GM18868 (cell line): ENCODE data around the gene AGK.
"Not testable (repeated sequence)": the region's sequence is repeated elsewhere in the genome, so short reads cannot be mapped to it uniquely, and the experiment has no call there.

Experiments used
- ATAC-seq: cut with Tn5 transposase; IDR thresholded peaks from one replicate; pipeline ENCODE4 v1.9.1; 2021; ENCODE audit warnings: mild to moderate bottlenecking, moderate library complexity; ENCODE audit not compliant: unreplicated experiment

Gene AGK

GRCh38 chr7:141551782-141552181 is 572 bp downstream of the AGK start:
- peak; percentile 4 for ATAC-seq

DNA sequence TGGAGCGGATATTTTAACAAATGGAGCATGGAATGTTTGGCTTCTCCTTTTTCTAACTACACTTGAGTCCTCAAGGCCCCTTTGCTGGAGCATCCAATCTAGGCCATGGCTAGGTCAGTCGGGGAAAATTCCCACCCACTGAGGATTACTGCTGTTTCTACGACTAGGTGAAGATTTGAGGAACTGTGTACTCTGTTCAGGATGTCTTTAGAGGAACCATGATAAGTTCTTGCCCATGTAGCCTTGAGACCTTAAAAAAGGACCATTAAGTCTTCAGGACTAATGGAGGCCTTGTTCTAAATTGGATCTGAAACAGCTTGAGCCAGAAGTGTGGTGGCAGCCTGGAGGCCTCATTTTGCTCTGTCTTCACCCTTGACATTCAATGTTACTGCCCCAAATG is 6.2 kb downstream of the AGK start:
- no peak for ATAC-seq

DNA sequence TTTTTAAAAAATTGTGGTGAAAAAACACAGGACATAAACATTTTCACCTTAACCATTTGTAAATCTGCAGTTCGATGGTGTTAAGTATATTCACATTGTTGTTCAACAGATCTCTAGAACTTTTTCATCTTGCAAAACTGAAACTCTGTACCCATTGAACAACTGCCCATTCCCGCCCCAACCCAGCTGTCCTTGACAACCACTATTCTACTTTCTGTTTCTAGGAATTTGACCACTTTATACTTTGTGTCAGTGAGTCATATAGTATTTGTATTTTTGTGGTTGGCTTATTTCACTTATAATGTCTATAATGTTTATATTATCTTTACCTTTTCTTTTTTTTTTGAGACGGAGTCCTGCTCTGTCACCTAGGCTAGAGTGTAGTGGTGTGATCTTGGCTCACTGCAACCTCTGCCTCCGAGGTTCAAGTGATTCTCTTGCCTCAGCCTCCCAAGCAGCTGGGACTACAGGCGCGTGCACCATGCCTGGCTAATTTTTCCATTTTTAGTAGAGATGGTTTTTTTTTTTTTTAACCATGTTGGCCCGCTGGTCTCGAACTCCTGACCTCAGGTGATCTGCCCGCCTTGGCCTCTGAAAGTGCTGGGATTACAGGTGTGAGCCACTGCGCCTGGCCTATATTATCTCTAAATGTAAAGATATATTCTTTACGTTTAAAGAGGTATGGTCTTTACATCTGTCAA is 6.8 kb downstream of the AGK start:
- ATAC-seq, result not testable (repeated sequence)

DNA sequence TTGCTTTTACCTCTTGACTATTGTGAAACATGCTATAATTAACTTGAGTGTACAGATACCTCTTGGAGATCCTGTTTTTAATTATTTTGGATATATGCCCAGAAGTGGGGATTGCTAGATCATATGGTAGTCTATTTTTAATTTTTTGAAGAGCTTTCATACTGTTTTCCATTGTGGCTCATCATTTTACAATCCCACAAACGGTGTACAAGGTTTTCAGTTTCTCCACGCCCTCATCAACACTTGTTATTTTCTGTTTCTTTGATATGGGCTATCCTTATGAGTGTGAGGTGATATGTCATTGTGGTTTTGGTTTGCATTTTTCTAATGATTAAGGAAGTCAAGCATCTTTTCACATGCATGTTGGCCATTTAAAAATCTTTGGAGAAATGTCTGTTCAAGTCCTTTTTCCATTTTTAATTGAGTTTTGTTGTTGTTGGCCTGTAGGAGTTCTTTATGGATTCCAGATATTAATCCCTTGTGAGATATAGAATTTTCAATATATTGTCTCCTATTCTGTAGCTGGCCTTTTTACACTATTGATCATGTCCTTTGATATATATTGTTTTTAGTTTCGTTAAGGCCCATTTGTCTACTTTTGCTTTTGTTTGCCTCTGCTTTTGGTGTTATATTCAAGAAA is 7.5 kb downstream of the AGK start:
- peak; percentile 73 for ATAC-seq

DNA sequence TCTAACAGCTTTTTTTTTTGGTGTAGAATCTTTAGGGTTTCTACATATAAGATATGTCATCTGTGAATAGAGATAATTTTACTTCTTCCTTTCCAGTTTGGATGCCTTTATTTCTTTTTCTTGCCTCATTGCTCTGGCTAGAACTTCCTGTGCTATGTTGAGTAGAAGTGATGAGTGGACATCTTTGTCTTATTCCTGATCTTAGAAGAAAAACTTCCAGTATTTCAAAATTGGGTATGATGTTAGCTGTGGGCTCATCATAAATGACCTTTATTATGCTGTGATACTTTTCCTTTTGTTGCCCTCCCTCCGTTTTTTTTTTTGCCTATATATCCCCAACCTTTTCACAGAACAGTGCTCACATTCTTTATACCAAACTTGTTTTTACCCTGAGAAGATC is 8.8 kb downstream of the AGK start:
- ATAC-seq, result no peak

GRCh38 chr7:141562036-141562435 is 10.8 kb downstream of the AGK start:
- ATAC-seq, result no peak

- ATAC-seq, result no peak
Measured at GRCh38 chr7:141562543-141562942, 11.3 kb downstream of the AGK start.

DNA sequence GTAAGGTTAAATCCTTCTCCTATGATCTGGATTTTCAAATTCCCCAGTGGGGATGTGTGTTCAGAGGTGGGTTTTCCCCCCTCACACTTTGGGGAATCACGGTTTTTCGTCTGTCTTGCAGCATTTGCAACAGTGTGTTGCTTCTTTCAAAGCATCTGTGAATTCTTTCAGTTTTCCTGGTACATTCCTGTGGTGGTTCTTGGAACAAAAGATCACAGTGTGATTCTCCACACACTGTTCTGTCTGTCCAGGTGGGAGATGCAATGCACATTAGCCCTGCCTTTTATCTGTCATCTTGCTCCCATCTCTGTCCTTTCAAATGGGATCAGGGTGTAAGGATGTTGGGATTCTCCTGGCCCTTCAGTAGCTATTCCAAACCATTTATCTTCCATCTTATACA is 11.8 kb downstream of the AGK start:
- no peak for ATAC-seq

DNA sequence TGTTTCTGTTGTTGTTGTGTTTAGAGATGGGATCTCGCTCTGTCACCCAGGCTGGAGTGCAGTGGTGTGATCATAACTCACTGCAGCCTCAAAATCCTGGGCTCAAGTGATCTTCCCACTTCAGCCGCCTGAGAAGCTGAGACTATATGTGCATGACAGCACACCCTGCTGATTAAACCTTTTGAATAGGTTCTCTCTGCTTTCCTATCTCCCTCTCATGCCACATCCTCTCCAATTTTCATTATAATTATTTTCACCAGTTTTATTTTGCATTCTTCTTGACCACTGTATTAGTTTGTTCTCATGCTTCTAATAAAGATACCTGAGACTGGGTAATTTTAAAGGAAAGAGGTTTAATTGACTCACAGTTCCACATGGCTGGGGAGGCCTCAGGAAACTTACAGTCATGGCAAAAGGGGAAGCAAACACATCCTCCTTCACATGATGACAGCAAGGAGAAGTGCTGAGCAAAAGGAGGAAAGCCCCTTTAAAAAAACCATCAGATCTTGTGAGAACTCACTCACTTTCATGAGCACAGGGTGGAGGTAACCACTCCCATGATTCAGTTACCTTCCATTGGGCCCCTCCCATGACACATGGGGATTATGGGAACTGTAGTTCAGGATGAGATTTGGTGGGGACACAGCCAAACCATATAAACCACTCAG is 12.9 kb downstream of the AGK start:
- peak; percentile 82 for ATAC-seq

DNA sequence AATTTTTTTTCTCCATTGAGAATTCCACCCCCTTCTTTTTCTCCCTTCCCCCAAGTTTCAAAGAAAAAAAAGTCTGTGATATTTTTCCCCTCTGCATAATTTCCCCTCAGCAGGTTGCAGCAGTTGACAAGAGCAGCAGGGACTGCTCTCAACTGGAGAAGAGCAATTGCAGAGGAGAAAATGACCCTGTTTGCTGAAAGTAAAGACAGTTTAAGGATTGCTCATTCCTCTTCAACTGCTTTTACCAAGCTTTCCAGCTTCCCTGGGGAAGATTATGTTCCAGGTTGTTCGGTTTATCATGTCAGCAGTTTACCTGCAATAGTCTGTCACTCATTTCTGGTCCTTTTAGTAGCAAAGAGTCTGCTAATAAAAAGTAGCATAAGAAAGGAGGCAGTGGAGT is 16.2 kb downstream of the AGK start:
- no peak for ATAC-seq

GRCh38 chr7:141568227-141568626 is 17.0 kb downstream of the AGK start:
- ATAC-seq, result no peak

DNA sequence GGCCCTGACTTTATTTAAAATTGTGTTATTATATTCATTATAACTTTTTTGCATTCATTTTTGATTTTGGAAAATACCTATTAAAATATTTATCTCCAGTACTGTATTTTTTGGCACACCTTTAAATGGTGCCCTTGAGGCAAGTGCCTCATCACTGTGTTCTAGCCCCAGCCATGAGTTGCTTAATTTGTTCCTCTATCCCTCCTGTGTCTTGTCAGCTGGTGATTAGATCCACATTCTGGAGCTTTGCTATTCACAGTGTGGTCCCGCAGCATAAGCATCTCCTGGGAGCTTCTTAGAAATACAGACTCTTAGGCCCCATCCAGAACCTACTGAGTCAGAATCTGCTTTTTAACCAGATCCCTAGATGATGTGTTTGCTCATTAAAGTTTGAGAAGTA is 19.8 kb downstream of the AGK start:
- ATAC-seq, result no peak

DNA sequence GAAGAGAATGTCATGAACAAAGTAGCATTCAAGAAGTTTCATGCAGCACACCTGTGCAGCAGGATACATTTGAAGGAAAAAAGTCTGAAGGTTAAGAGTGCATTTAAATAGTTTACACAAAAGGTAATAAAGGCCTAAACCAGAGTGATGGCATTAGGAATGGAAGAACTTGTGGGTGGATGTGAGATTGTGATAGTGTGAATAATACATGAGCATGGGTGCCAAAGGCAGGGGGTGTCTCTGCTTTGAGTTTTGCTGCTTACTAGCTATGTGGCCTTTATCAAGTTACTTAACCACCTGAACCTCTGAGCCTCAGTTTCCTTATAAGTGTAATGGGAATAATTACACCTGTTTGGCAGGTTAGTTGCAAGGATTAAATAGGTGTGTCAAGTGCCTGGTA is 21.0 kb downstream of the AGK start:
- no peak for ATAC-seq

- ATAC-seq, result no peak
Measured at GRCh38 chr7:141573511-141573910, 22.3 kb downstream of the AGK start.

GRCh38 chr7:141575164-141575563 is 24.0 kb downstream of the AGK start:
- ATAC-seq, result no peak

- no peak for ATAC-seq
Measured at GRCh38 chr7:141575654-141576448, 24.6 kb downstream of the AGK start.

DNA sequence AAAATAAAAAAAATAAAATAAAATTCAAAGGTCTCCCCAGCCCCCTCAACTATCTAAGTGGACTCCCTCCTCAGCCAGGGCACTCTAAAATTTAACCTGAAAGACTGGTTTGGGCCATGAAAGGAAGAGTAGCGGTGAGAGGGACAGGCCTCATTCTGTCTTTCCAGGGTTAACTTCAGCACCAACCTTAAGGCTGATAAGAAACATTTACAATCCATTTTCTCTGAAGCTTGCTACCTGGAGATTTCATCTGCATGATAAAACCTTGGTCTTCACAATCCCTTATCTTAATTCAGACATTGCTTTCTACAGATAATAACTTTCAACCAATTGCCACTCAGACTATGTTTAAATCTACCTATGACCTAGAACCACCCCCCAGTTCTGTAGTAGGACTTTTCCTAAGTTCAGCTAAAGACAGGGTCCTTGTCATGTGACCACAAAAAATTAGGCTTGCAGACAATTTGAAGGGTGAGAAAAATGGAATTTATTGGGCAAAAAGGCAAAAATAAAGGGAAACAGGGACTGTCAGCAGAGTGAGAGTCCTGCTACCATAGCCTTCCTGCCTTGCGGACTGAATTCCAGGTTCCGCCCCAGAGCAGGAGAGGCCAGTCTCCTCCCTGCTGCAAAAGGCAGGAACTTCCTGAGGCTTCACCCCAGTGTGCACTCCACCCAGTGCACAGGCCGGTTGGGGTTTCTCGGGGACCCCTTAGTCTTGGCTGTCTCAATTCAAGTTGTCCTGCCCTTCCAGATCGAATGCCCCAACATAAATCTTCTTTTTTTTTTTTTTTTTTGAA is 26.0 kb downstream of the AGK start:
- ATAC-seq, result no peak

GRCh38 chr7:141579953-141580352 is 28.7 kb downstream of the AGK start:
- not testable (repeated sequence) for ATAC-seq

- not testable (repeated sequence) for ATAC-seq
Measured at GRCh38 chr7:141582063-141582462, 30.9 kb downstream of the AGK start.

DNA sequence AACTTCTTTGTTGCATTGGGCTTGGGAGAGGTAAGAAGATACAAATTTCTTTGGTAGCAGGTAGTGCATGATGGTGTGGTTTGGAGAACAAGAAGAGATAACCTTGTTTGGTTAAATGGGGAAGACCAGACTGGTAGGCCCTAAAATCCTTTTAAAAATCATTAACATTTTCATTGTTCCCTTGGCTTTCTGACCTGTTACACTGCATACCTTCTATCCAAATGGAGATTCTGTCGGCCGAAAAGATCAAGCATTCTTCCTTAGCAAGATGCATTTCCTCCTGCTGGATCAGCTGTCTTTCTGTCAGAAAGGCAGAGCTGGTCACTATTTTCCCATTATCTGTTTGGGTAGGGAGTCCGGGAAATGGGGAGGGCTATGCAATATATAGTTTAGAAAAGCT is 33.7 kb downstream of the AGK start:
- no peak for ATAC-seq
